BLaER1 treated with 17β-estradiol and CSF1 and Interleukin-3, amounts not matched to agents 10 nM and 100 nM (cell line): Measurements from ENCODE around the gene EEF2K.

Source experiments
- H3K27ac ChIP-seq, 11 experiments: shearing (Covaris generic); formaldehyde crosslinking; 2 replicates each; pipeline ENCODE4 v1.8.1; 2022
- H3K27me3 ChIP-seq, 11 experiments: shearing (Covaris generic); formaldehyde crosslinking; 2 replicates each; pipeline ENCODE4 v1.8.1; 2022
- H3K36me3 ChIP-seq, 11 experiments: shearing (Covaris generic); formaldehyde crosslinking; 2 replicates each; pipeline ENCODE4 v1.8.1; 2022
- H3K4me1 ChIP-seq, 10 experiments: shearing (Covaris generic); formaldehyde crosslinking; 2 replicates each; pipeline ENCODE4 v1.8.1; 2022
- H3K4me2 ChIP-seq, 11 experiments: shearing (Covaris generic); formaldehyde crosslinking; 2 replicates each; pipeline ENCODE4 v1.8.1; 2022
- H3K4me3 ChIP-seq, 10 experiments: shearing (Covaris generic); formaldehyde crosslinking; 2 replicates each; pipeline ENCODE4 v1.8.1; 2022
- H3K9ac ChIP-seq, 11 experiments: shearing (Covaris generic); formaldehyde crosslinking; 2 replicates each; pipeline ENCODE4 v1.8.1; 2022
- H3K9me3 ChIP-seq, 11 experiments: shearing (Covaris generic); formaldehyde crosslinking; replicated peaks in 1 of 11; 2 replicates each; pipeline ENCODE4 v1.8.1; 2022
- H4K20me1 ChIP-seq, 11 experiments: shearing (Covaris generic); formaldehyde crosslinking; 2 replicates each; pipeline ENCODE4 v1.8.1; 2022
- Cebpa-rat ChIP-seq, 11 experiments: shearing (Covaris generic); IDR thresholded peaks; 2 replicates each; pipeline ENCODE4 v1.8.1; 2022

Gene EEF2K

DNA sequence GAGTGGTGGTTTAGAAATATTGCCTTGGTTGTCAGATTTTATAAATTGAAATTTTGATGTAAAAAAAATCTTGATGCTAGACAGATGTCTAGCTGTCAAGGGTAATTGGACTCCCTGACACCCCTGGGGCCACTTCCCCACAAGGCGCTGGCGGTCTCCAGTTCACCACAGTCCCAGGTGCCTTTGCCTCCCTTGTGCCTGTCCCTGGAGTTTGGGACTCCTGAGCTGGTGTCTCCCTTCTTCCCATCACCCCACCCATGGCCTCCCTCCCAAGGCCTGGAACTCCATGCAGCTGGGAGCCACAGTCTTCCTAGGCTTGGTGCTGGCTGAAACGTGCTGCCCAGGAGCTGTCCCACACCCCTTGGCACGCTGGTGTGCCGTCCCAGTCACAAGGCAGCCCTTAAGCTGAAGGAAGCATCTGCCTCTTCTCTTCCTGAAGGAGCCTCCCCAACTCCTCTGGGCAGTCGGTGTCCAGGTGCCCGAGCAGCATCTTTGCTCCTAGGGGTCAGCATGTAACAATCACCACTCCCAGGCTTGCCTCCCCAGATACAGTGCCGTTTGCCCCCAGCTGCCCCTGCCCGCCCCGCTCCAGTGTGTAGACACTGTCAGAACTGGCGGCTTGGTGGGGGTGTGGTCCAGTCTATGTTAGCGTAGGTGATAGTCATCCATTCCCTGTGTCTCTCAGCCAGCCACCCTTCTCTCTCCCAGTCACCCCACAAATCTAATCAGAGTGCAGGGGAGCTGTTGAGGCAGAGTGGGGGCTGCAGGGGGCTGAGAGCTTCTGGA, 117.3 kb downstream of the EEF2K start:
- peaks cover 0 to 94% (median 77%) of the 10 kb centered on the region in 11 experiments; a peak in 21 of 22 replicates for H4K20me1 ChIP-seq
- peaks cover 90 to 100% (median 99%) of the 10 kb centered on the region in 11 experiments for H3K36me3 ChIP-seq
- no peaks in the 10 kb centered on the region for H3K27me3 ChIP-seq
- no peak overlapping the region for H3K9ac ChIP-seq
- no peak for TF ChIP-seq Cebpa-rat (IDR thresholded peaks at IDR 0.05)
- H3K4me3 ChIP-seq: no peak overlapping the region
- no peaks in the 10 kb centered on the region for H3K9me3 ChIP-seq
- no peak overlapping the region for H3K4me2 ChIP-seq
- no peaks in the 10 kb centered on the region; a peak in 1 of 20 replicates for H3K4me1 ChIP-seq
- H3K27ac ChIP-seq: no peak overlapping the region

DNA sequence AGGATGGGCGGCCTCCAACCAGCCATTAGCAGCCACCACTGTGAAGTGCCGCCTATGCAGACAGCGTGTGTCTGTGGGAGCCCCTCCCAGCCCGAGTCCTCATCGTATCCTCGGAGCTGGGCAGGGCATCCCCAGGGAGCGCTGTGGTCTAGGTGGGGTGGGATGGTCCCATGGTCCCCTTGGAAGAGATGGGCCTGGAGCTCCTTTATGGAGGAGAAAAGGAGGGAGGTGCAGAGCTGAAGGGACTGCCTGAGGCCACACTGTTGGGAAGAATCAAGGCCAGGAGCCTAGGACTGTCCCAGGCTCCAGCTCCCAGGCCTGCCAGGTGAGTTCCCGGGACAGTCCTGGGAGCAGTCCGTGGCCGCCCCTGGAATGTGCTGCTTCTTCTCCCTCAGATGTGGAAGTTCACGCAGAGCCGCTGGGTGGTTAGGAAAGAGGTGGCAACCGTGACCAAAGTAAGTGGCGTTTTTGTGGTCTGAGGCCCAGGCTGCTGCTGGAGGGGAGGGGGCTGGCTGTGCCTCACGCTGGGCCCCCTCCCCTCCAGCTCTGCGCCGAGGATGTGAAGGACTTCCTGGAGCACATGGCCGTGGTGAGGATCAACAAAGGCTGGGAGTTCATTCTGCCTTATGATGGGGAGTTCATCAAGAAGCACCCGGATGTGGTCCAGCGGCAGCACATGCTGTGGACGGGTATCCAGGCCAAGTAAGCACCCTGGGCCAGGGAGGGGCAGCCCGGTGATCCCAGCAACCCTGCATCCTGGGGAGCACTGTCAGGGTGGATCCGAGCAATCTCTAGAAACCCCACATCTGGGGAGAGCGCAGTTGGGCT, 118.1 kb downstream of the EEF2K start:
- H3K4me1 ChIP-seq: no peaks in the 10 kb centered on the region; a peak in 1 of 20 replicates
- peaks cover 0 to 94% (median 73%) of the 10 kb centered on the region in 11 experiments; a peak in 21 of 22 replicates for H4K20me1 ChIP-seq
- no peak overlapping the region for H3K4me3 ChIP-seq
- TF ChIP-seq Cebpa-rat (IDR thresholded peaks at IDR 0.05): no peak
- H3K27me3 ChIP-seq: no peaks in the 10 kb centered on the region
- H3K27ac ChIP-seq: no peak overlapping the region
- no peaks in the 10 kb centered on the region for H3K9me3 ChIP-seq
- peaks cover 90 to 100% (median 99%) of the 10 kb centered on the region in 11 experiments for H3K36me3 ChIP-seq
- H3K4me2 ChIP-seq: no peak overlapping the region
- H3K9ac ChIP-seq: no peak overlapping the region

DNA sequence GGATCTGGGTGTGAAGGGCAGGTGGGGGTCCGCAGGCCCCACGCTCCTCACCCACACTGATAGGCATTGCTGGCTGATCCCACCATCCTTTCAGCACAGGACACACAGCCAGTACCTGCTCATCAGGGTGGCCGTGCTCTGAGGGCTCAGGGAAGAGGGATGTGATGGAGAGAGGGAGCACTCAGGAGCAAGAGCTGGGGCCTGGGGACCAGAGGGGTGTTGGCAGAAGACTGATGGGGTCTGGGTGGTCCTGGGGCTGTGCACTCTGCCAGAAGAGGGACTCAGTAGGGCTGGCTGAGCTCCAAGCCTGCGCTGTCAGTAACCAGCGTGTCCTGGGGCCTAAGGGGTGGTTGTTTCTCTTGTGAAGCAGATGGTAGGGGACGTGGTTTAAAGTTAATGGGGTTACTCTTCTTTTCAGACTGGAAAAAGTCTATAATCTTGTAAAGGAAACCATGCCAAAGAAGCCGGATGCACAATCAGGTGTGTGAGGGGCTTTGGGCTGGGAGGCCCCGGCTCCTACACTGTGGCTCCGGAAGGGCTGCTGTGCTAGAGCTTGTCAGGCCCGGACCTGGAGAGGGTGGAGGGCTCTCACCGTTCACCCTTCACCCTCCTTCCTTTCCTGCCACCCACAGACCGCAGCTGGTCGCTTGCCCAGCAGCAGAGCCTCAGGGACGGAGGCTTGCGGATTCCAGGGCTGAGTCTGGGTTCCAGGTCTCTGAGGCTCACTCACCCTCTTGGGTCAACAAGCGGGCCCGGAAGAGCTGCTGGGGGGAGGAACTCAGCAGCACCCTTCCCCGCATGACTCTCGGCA, 118.9 kb downstream of the EEF2K start:
- Histone ChIP-seq H3K27ac (no peak overlapping the region), H3K9ac (no peak overlapping the region), H3K9me3 (no peaks in the 10 kb centered on the region), H3K4me1 (peaks cover 0 to 7% (median 1%) of the 10 kb centered on the region in 10 experiments; a peak in 10 of 20 replicates), H4K20me1 (peaks cover 0 to 98% (median 76%) of the 10 kb centered on the region in 11 experiments; a peak in 21 of 22 replicates), H3K4me3 (no peak overlapping the region), H3K36me3 (peaks cover 90 to 100% (median 99%) of the 10 kb centered on the region in 11 experiments), H3K27me3 (no peaks in the 10 kb centered on the region), H3K4me2 (no peak overlapping the region)
- no peak for TF ChIP-seq Cebpa-rat (IDR thresholded peaks at IDR 0.05)

DNA sequence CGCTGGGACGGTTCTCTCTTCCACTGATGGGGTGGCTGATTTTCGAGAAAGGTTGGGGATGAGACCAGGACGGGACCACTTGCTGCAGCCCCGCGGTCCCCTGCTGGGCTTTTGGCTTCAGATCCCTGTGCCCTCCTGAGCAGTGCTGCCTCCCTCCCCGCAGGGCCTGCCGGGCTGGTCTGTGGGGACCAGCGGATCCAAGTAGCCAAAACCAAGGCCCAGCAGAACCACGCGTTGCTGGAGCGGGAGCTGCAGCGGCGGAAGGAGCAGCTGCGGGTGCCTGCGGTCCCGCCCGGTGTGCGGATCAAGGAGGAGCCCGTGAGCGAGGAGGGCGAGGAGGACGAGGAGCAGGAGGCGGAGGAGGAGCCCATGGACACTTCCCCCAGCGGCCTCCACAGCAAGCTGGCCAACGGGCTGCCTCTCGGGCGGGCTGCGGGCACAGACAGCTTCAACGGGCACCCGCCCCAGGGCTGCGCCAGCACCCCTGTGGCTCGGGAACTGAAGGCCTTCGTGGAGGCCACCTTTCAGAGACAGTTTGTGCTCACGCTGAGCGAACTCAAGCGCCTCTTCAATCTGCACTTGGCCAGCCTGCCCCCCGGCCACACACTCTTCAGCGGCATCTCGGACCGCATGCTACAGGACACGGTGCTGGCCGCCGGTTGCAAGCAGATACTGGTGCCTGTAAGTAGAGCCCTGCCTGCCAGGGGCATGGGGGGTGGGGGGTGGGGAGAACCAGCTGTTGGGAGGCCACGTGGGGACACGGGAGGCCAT, 119.7 kb downstream of the EEF2K start:
- no peak overlapping the region for H3K4me3 ChIP-seq
- H3K27ac ChIP-seq: no peak overlapping the region
- H3K36me3 ChIP-seq: peaks cover 83 to 100% (median 99%) of the 10 kb centered on the region in 11 experiments
- TF ChIP-seq Cebpa-rat (IDR thresholded peaks at IDR 0.05): no peak
- H3K9ac ChIP-seq: no peak overlapping the region
- no peaks in the 10 kb centered on the region for H3K9me3 ChIP-seq
- no peak overlapping the region for H3K4me2 ChIP-seq
- peaks cover 0 to 14% (median 6%) of the 10 kb centered on the region in 10 experiments; a peak in 10 of 20 replicates for H3K4me1 ChIP-seq
- peaks cover 0 to 97% (median 70%) of the 10 kb centered on the region in 11 experiments; a peak in 21 of 22 replicates for H4K20me1 ChIP-seq
- H3K27me3 ChIP-seq: no peaks in the 10 kb centered on the region

DNA sequence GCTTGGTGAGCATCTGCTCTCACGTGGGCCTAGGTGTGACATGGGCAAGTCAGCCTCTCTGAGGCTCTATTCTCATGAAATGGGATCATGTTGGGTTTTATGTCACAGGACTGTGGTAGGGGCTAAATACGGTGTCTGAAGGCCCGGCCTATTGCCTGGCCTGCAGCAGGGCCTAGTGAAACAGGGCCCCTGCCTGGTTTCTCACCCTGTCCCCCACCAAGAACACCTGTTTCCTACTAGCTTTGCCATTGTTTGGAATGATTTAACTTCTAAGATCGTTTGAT, 120.2 kb downstream of the EEF2K start:
- H4K20me1 ChIP-seq: peaks cover 0 to 97% (median 65%) of the 10 kb centered on the region in 11 experiments; a peak in 21 of 22 replicates
- no peak overlapping the region for H3K4me2 ChIP-seq
- H3K36me3 ChIP-seq: peaks cover 84 to 100% (median 99%) of the 10 kb centered on the region in 11 experiments
- H3K9ac ChIP-seq: no peak overlapping the region; a peak in 1 of 22 replicates
- H3K4me1 ChIP-seq: peaks cover 0 to 15% (median 6%) of the 10 kb centered on the region in 10 experiments; a peak in 10 of 20 replicates
- TF ChIP-seq Cebpa-rat (IDR thresholded peaks at IDR 0.05): no peak
- H3K4me3 ChIP-seq: no peak overlapping the region
- H3K27ac ChIP-seq: no peak overlapping the region
- no peaks in the 10 kb centered on the region for H3K27me3 ChIP-seq
- H3K9me3 ChIP-seq: no peaks in the 10 kb centered on the region

DNA sequence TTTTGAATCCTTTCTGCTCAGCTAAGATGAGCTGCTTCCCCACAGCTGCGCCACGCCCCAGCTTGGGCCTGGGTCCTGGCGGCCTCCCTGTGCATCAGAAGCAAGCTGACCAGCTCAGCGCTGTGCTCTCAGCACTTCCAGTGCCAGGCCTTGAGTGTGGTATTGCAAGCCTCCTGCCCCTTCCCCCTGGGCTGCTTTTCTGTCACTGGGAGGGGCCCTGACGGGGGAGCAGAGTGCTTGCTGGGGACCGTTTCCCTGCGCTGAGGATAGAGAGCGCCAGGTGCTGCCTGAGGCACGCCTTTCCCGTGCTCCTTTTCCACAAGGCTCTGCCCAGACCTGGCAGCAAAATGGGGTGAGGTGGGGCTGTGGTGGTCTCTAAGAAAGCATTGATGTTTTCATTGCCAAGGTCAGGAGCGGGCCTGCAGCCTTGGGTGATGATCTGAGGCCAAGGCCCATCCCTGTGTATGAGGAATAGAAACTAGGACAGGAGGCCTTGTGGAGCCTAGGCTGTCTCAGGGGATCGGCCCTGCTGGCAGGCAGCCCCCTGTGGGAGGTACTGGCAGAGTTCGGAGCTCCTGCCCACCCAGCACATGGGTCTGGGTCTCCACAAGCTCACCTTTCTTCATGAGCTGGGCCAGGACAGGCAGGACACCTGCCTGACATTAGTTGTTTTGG, 120.8 kb downstream of the EEF2K start:
- H3K36me3 ChIP-seq: peaks cover 84 to 100% (median 99%) of the 10 kb centered on the region in 11 experiments
- H3K4me3 ChIP-seq: no peak overlapping the region
- H3K4me1 ChIP-seq: peaks cover 0 to 15% (median 6%) of the 10 kb centered on the region in 10 experiments; a peak in 10 of 20 replicates
- H3K4me2 ChIP-seq: no peak overlapping the region
- TF ChIP-seq Cebpa-rat (IDR thresholded peaks at IDR 0.05): no peak
- H3K27ac ChIP-seq: no peak overlapping the region
- no peaks in the 10 kb centered on the region for H3K9me3 ChIP-seq
- peaks cover 0 to 97% (median 59%) of the 10 kb centered on the region in 11 experiments; a peak in 21 of 22 replicates for H4K20me1 ChIP-seq
- no peak overlapping the region; a peak in 2 of 22 replicates for H3K9ac ChIP-seq
- H3K27me3 ChIP-seq: no peaks in the 10 kb centered on the region

DNA sequence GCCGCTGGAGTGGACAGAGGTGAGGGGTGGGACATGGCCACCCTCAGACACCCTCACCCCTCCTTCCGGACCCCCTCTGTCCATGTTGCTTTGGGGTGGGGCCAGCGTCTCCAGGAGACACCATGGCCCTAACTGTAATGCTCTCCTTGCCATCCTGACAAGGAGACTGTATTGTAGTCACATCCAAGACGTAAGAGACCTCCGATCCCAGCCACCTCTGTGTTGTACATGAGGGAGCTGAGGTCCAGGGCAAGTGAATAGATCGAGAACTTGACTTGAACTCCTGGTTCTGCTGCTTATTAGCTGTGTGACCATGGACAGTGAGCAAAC, 121.3 kb downstream of the EEF2K start:
- H3K36me3 ChIP-seq: peaks cover 84 to 100% (median 99%) of the 10 kb centered on the region in 11 experiments
- peaks cover 0 to 97% (median 54%) of the 10 kb centered on the region in 11 experiments; a peak in 19 of 22 replicates for H4K20me1 ChIP-seq
- H3K4me1 ChIP-seq: peaks cover 0 to 15% (median 6%) of the 10 kb centered on the region in 10 experiments; a peak in 10 of 20 replicates

More for the DNA sequence above, 121.3 kb downstream of the EEF2K start:
- Histone ChIP-seq H3K4me3 (no peak overlapping the region), H3K9me3 (no peaks in the 10 kb centered on the region), H3K9ac (no peak overlapping the region; a peak in 1 of 22 replicates), H3K27me3 (no peaks in the 10 kb centered on the region), H3K4me2 (no peak overlapping the region), H3K27ac (no peak overlapping the region)
- TF ChIP-seq Cebpa-rat (IDR thresholded peaks at IDR 0.05): no peak
